ENCODE measurements around the gene CNR1. TPM values are rescaled to one million over a fixed set of nuclear protein-coding genes. Genes with fewer than 3 reads are reported as not detected.
"Not testable (repeated sequence)": the region's sequence is repeated elsewhere in the genome, so short reads cannot be mapped to it uniquely, and the experiment has no call there.

The CNR1 gene
- total RNA-seq (1 to 10 TPM in 1 of 2 experiments, under 1 TPM in 1; 0.27 to 1.1 TPM), polyA plus RNA-seq (not detected), total RNA-seq (0 to 0.08 (median 0) reads per million in 6 experiments)

GRCh38 chr6:88165844-88166492 is at the start of gene CNR1:
Gene CNR1, minus strand, starts transcription at chr6:88166347. Its CDS starts 21,073 bp downstream, at chr6:88145274.
- Mint-ChIP-seq H3K36me3 (peaks cover 0 to 12% (median 7%) of the 10 kb centered on the region in 3 donors), H3K27ac (no peak within 1 kb of the TSS), H3K4me3 (peak within 1 kb of the TSS; percentile 29 to 83 (median 72)), H3K9me3 (no peaks in the 10 kb centered on the region), H3K4me1 (peaks cover 10 to 21% (median 15%) of the 10 kb centered on the region in 4 donors), H3K27me3 (peaks cover 34 to 68% (median 63%) of the 10 kb centered on the region in 5 donors)
- ATAC-seq (peak in 1 of 2 donors; percentile 39), DNase-seq (no peak)
- POLR2A ChIA-PET: no interaction called here

DNA sequence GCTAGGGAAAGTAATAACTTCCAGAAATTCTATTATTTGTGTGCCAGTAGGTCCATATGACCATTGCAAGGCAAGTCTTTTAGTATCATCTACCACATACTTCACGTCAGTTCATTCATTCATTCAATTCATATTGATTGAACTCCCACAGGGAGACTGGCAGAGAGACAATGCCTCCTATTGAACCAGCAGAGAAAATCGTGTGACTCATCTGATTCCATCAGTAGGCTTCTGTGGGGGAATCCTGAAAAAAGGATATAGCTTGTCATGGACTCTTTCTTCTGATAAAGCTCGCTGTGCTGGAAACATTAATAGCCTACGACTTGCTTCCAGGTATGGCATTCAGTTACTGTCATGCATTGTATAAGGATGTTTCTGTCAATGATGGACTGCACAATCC is 45.3 kb upstream of the CNR1 start:
- peaks cover 0 to 10% (median 4%) of the 10 kb centered on the region in 5 donors for H3K27me3 Mint-ChIP-seq
- ATAC-seq: no peak
- POLR2A ChIA-PET: no interaction called here
- H3K9me3 Mint-ChIP-seq: peaks cover 0 to 2% (median 0%) of the 10 kb centered on the region in 9 donors
- H3K4me3 Mint-ChIP-seq: no peak overlapping the region
- H3K4me1 Mint-ChIP-seq: no peaks in the 10 kb centered on the region
- DNase-seq: no peak
- H3K36me3 Mint-ChIP-seq: no peaks in the 10 kb centered on the region
- H3K27ac Mint-ChIP-seq: no peak overlapping the region

- POLR2A ChIA-PET: no interaction called here
- Mint-ChIP-seq H3K4me3 (no peak overlapping the region), H3K9me3 (peaks cover 0 to 13% (median 6%) of the 10 kb centered on the region in 9 donors), H3K36me3 (peaks cover 0 to 6% (median 0%) of the 10 kb centered on the region in 3 donors), H3K4me1 (no peaks in the 10 kb centered on the region), H3K27me3 (peaks cover 0 to 10% (median 2%) of the 10 kb centered on the region in 5 donors), H3K27ac (no peak overlapping the region)
- ATAC-seq (no peak), DNase-seq (no peak)
Observed at GRCh38 chr6:88209301-88209700, 43.2 kb upstream of the CNR1 start.

DNA sequence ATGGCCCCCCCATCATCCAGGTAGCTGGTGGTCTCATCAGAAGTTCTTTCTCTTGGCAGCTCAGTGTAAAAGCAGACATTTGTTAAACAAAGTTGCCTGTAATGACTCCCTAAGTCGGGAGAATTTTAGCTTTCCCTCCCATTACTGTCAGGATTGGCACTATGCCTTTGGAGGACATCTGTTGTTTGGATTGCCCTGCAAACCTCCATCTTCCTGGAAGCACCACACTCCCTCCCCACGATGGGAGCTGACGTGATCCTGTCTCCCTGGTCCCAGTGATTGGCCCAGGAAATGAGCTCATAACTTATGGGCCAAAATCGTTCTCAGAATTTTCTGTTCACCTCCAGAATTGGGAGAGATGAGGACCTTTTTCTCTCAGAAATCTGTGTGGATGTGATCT is 42.6 kb upstream of the CNR1 start:
- DNase-seq (no peak), ATAC-seq (no peak)
- H3K4me3 Mint-ChIP-seq: no peak overlapping the region
- POLR2A ChIA-PET: no interaction called here
- H3K27me3 Mint-ChIP-seq: peaks cover 0 to 10% (median 2%) of the 10 kb centered on the region in 5 donors
- H3K4me1 Mint-ChIP-seq: no peaks in the 10 kb centered on the region
- H3K27ac Mint-ChIP-seq: peak overlapping the region in 1 of 10 donors; percentile 6
- peaks cover 3 to 17% (median 11%) of the 10 kb centered on the region in 9 donors for H3K9me3 Mint-ChIP-seq
- H3K36me3 Mint-ChIP-seq: peaks cover 0 to 6% (median 0%) of the 10 kb centered on the region in 3 donors

DNA sequence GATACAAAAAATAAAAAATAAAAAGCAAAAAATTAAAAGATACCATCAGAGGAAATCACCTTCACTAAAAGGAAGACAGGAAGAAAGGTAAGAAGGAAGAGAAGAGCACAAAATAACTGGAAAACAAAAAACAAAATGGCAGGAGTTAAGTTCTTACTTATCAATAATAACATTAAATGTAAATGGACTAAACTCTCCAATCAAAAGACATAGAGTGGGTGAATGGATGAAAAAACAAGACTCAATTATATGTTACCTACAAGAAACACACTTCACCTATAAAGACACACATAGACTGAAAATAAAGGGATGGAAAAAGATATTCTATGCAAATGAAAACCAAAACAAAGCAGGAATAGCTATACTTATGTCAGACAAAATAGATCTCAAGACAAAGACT is 35.6 kb upstream of the CNR1 start:
- H3K27ac Mint-ChIP-seq, H3K4me3 Mint-ChIP-seq, DNase-seq, H3K27me3 Mint-ChIP-seq, POLR2A ChIA-PET, H3K4me1 Mint-ChIP-seq, ATAC-seq: not testable (repeated sequence)
- Mint-ChIP-seq H3K36me3 (peaks cover 0 to 20% (median 0%) of the 10 kb centered on the region in 3 donors), H3K9me3 (peaks cover 10 to 47% (median 20%) of the 10 kb centered on the region in 9 donors)

DNA sequence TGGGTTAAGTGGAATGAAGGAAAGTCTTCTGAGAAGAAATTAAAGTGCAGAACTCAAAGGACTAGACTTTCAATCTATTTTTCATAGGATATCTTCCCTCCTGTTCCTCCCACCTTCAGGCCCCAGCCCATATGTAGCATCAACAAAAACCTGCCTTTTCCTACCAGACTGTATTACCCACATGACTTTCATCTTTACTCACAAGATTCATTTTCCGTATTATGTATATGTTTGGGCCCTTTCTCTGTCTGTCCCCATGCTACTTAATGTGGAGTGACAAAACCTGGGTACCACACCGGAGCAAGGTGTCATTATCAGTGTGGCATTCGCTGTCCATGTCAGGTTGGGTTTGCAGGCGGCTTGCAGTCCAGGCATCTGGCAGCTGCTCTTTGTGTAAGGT is 18.8 kb upstream of the CNR1 start:
- no peaks in the 10 kb centered on the region for H3K36me3 Mint-ChIP-seq

DNA sequence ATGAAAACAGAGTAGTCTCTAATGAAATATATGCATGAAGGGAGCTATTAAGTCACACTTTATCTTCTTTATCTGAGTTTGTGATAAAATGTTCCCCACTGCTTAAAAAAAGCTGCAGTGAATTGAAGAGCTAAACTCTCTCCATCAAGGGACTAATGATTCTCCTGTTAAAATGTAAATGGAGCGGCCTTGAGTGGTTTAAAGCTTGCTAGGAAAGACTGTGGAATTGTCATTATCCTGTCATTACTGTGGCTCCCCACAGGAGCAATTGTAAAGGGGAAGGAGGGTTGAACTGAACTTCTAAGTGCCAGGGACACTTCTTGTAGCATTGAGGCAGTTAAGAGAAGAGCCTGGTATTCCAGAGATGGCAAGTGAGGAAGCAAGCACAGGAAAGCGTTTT is 17.3 kb upstream of the CNR1 start:
- Mint-ChIP-seq H3K9me3 (peaks cover 0 to 8% (median 2%) of the 10 kb centered on the region in 9 donors), H3K27ac (no peak overlapping the region), H3K4me3 (no peak overlapping the region), H3K4me1 (peaks cover 0 to 7% (median 0%) of the 10 kb centered on the region in 4 donors), H3K27me3 (peaks cover 12 to 33% (median 17%) of the 10 kb centered on the region in 5 donors), H3K36me3 (no peaks in the 10 kb centered on the region)
- ATAC-seq (no peak), DNase-seq (no peak)
- POLR2A ChIA-PET: no interaction called here

More for the DNA sequence above, 18.8 kb upstream of the CNR1 start:
- POLR2A ChIA-PET: no interaction called here
- H3K4me1 Mint-ChIP-seq: peaks cover 0 to 1% (median 0%) of the 10 kb centered on the region in 4 donors
- H3K27ac Mint-ChIP-seq: no peak overlapping the region
- DNase-seq (no peak), ATAC-seq (no peak)
- H3K27me3 Mint-ChIP-seq: peaks cover 9 to 24% (median 13%) of the 10 kb centered on the region in 5 donors
- H3K4me3 Mint-ChIP-seq: no peak overlapping the region
- peaks cover 0 to 12% (median 5%) of the 10 kb centered on the region in 9 donors for H3K9me3 Mint-ChIP-seq

- H3K4me3 Mint-ChIP-seq: peak overlapping the region in 1 of 10 donors; percentile 38
- H3K36me3 Mint-ChIP-seq: no peaks in the 10 kb centered on the region
- peaks cover 0 to 7% (median 0%) of the 10 kb centered on the region in 4 donors for H3K4me1 Mint-ChIP-seq
- H3K27ac Mint-ChIP-seq: peak overlapping the region in 1 of 10 donors; percentile 51
- H3K9me3 Mint-ChIP-seq: peaks cover 0 to 8% (median 2%) of the 10 kb centered on the region in 9 donors
- POLR2A ChIA-PET: no interaction called here
- DNase-seq: peak in 1 of 10 donors; percentile 2
- ATAC-seq: no peak
- peaks cover 8 to 51% (median 26%) of the 10 kb centered on the region in 5 donors for H3K27me3 Mint-ChIP-seq
Observed at GRCh38 chr6:88179692-88180091, 13.5 kb upstream of the CNR1 start.

DNA sequence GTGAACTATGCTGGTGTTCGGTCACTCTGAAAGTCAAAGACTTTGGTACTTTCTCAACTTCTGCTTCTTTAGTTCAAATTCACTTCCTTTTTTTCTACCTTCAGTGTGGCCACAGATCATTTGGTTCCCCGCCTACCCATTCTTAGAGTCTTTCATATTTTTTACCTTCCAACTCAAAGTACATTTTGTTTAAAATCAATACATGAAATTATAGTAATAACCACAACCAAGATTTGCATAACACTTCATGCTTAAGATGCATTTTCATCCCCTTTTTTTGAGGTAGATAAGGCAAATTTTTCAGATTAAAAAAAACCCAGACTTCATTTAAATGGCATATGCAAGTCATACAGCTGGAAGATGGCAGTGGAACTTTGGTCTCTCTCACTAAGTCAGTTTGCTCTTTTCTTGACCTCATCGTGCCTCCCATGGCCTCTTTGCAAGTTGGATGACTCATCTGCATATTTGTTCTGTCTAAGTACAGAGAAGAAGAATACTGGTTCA is 11.9 kb upstream of the CNR1 start:
- Mint-ChIP-seq H3K27me3 (peaks cover 10 to 68% (median 28%) of the 10 kb centered on the region in 5 donors), H3K36me3 (no peaks in the 10 kb centered on the region), H3K4me3 (no peak overlapping the region), H3K27ac (peak overlapping the region in 1 of 10 donors; percentile 0), H3K9me3 (peaks cover 0 to 8% (median 2%) of the 10 kb centered on the region in 9 donors), H3K4me1 (peaks cover 0 to 7% (median 0%) of the 10 kb centered on the region in 4 donors)
- DNase-seq: no peak
- POLR2A ChIA-PET: no interaction called here
- ATAC-seq: no peak

DNA sequence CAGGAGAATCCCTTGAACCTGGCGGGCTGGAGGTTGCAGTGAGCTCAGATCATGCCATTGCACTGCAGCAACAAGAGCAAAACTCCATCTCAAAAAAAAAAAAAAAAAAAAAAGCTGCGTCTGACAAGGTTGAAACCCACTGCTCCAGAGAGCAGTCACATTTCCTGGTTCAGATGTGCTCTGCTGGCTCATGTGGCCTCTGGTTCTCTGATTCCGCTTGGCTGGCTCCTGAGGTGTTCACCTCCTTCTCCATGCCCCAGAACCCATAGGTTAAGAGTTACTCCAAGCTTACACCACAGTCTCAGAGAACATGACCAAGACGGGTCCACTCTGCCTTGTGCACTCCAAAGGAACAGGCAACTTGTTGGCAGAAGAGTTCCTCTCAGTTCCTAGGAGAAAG is 8.8 kb upstream of the CNR1 start:
- H3K27ac Mint-ChIP-seq: no peak overlapping the region
- ATAC-seq: no peak
- H3K9me3 Mint-ChIP-seq: peaks cover 0 to 3% (median 0%) of the 10 kb centered on the region in 9 donors
- peaks cover 0 to 5% (median 0%) of the 10 kb centered on the region in 4 donors for H3K4me1 Mint-ChIP-seq
- no peak overlapping the region for H3K4me3 Mint-ChIP-seq
- no peak for DNase-seq
- peaks cover 0 to 2% (median 0%) of the 10 kb centered on the region in 3 donors for H3K36me3 Mint-ChIP-seq
- POLR2A ChIA-PET: no interaction called here
- peaks cover 18 to 78% (median 29%) of the 10 kb centered on the region in 5 donors for H3K27me3 Mint-ChIP-seq

DNA sequence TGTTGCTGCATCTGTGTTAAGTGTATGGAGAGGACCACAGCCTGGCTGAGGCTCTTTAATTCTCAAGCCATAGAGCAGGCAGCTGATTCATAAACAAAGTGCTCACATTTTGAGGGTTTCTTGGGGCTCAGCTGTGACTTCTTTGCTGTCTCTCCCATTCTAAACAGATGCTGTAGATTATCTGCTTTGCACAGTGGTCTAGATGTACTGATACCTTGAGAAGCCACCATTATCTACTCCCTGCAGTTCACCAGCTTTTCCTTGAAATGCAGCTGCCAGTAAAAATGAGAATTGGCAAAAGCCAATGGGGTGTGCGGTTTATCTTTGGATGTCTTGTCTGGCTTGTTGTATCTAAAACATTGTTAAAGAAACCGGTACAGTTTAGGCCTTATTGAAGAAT is 5.2 kb upstream of the CNR1 start:
- peaks cover 32 to 83% (median 44%) of the 10 kb centered on the region in 5 donors for H3K27me3 Mint-ChIP-seq
- no peak for ATAC-seq
- no peak overlapping the region for H3K27ac Mint-ChIP-seq
- H3K4me3 Mint-ChIP-seq: no peak overlapping the region
- POLR2A ChIA-PET: no interaction called here
- H3K4me1 Mint-ChIP-seq: peaks cover 6 to 13% (median 8%) of the 10 kb centered on the region in 4 donors
- H3K36me3 Mint-ChIP-seq: peaks cover 0 to 12% (median 6%) of the 10 kb centered on the region in 3 donors
- DNase-seq: no peak
- H3K9me3 Mint-ChIP-seq: peaks cover 0 to 3% (median 0%) of the 10 kb centered on the region in 9 donors

DNA sequence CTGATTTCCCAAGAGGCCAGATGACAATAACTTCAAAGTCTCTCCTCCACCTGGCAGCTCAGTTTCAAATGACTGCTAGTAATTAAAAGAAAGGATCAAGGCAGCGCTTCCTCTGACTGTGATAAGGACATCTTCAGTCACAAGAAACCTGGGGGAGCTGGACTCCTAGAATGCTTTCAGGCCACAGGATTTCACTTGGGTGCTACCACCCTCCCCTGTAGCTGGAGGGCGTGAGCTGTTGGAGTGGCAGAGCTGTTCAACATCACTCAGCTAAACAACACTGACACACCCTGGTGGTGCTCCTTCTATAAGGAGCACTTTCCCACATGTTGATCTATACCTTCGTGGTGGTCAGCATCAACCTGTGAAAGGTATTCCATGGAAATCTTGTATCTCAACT is 2.2 kb upstream of the CNR1 start:
- H3K27me3 Mint-ChIP-seq: peaks cover 39 to 81% (median 60%) of the 10 kb centered on the region in 5 donors
- H3K4me3 Mint-ChIP-seq: peak overlapping the region in 4 of 10 donors; percentile 23 to 57 (median 44)
- peaks cover 0 to 12% (median 9%) of the 10 kb centered on the region in 3 donors for H3K36me3 Mint-ChIP-seq
- no peak for DNase-seq
- ATAC-seq: no peak
- peaks cover 10 to 21% (median 15%) of the 10 kb centered on the region in 4 donors for H3K4me1 Mint-ChIP-seq
- no peaks in the 10 kb centered on the region for H3K9me3 Mint-ChIP-seq
- POLR2A ChIA-PET: no interaction called here
- H3K27ac Mint-ChIP-seq: no peak overlapping the region

DNA sequence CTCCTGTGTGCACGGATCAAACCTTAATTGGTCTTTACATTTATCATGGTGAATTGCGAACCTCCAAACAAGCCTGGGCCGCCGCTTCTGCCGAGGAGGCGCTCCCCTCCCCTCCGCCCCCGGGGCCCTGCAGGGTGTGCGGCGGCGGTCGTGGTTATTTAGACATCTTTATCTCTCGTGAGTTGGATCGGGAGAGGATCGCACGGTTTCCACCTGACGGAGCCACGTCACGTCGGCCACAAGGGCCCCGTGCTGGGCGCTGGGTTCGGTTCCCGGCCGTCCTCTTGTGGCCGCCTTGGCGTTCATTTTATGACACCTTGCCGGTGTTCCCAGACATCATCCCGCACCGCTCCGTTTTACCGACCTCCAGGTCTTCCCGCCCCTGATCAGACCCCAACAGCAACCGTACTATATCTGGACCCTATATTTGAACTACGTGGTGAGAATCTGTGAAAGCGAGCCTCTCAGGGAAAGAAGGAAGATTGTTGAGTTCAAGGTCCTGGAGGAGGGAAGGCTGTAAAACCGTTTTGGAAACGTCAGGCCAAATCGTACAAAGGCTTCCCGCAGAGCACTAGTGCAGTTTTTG is 1.3 kb upstream of the CNR1 start:
- no peak for DNase-seq
- no peak for ATAC-seq
- Mint-ChIP-seq H3K4me1 (peaks cover 10 to 21% (median 15%) of the 10 kb centered on the region in 4 donors), H3K27ac (no peak overlapping the region), H3K36me3 (peaks cover 0 to 12% (median 9%) of the 10 kb centered on the region in 3 donors), H3K9me3 (no peaks in the 10 kb centered on the region), H3K27me3 (peaks cover 39 to 76% (median 58%) of the 10 kb centered on the region in 5 donors), H3K4me3 (peak overlapping the region; percentile 1 to 76 (median 65))
- POLR2A ChIA-PET: no interaction called here
